WERI-Rb-1 (cell line): ENCODE measurements around the gene GRIK3.

Source experiments
- DNase-seq: peaks from one replicate; pipeline ENCODE4 v3.0.0-alpha.2; 2020
- H3K27ac ChIP-seq: fragments of 250-450 bp; sonication (Bioruptor Pico); 2 replicates; pipeline ENCODE4 v1.5.1; 2020; ENCODE audit warnings: mild to moderate bottlenecking, moderate library complexity
- H3K27me3 ChIP-seq: fragments of 250-450 bp; sonication (Bioruptor Pico); 2 replicates; pipeline ENCODE4 v1.5.1; 2021; ENCODE audit warnings: mild to moderate bottlenecking, low read depth, moderate library complexity; ENCODE audit not compliant: insufficient read depth, severe bottlenecking
- H3K36me3 ChIP-seq: fragments of 250-450 bp; sonication (Bioruptor Pico); 2 replicates; pipeline ENCODE4 v1.5.1; 2020; ENCODE audit warnings: mild to moderate bottlenecking, moderate library complexity
- H3K4me3 ChIP-seq: 2 replicates; pipeline ENCODE4 v1.5.1; 2011; ENCODE audit warnings: low read depth, mild to moderate bottlenecking, control low read depth, low read length
- H3K9me3 ChIP-seq: fragments of 250-450 bp; sonication (Bioruptor Pico); 2 replicates; pipeline ENCODE4 v1.5.1; 2021; ENCODE audit warnings: mild to moderate bottlenecking, moderate library complexity; ENCODE audit not compliant: severe bottlenecking
- TF ChIP-seq, protein P1 (sequence below): IDR thresholded peaks from 2 replicates; pipeline ENCODE4 v1.5.1; 2011; ENCODE audit warnings: low read depth, mild to moderate bottlenecking, control low read depth, inconsistent platforms, low read length

The GRIK3 gene

DNA sequence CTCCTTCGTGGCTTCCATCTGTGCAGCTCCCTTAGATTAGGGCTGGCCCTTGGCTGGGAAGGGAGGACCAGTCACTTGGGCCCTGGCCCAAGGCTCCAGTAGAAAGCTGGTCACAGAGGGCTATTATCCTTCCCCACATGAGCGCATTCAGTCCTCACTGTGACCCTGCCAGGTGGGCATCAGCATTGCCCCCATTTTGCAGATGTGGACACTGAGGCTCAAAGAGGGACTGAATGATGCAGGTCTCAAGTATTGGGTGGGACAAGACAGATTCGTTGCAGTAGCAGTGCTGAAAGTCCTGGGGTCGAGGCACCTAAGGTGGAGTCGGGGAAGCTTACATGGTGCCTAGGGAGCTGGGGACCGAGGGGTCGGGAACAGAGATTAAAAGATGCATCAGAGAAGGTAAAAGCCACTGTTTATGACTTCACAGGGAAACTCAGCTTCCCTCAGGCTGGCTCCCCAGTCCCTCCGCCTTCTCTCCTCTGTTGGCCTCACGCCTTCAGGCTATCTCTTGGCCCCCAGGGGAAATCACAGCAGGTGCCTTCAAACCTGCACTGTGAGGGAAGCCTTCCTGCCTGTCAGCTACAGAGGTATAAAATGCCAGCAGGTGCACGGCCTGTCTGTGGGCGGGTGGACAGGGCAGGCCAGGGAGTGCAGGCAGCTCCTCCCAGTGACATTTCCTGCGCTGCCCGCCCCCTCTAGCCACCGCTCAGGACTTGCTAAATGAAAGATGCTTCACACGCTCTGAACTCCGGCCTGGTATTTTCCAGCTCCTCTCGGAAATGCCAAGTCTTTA, 178.4 kb downstream of the GRIK3 start:
- TF ChIP-seq, protein P1, sequence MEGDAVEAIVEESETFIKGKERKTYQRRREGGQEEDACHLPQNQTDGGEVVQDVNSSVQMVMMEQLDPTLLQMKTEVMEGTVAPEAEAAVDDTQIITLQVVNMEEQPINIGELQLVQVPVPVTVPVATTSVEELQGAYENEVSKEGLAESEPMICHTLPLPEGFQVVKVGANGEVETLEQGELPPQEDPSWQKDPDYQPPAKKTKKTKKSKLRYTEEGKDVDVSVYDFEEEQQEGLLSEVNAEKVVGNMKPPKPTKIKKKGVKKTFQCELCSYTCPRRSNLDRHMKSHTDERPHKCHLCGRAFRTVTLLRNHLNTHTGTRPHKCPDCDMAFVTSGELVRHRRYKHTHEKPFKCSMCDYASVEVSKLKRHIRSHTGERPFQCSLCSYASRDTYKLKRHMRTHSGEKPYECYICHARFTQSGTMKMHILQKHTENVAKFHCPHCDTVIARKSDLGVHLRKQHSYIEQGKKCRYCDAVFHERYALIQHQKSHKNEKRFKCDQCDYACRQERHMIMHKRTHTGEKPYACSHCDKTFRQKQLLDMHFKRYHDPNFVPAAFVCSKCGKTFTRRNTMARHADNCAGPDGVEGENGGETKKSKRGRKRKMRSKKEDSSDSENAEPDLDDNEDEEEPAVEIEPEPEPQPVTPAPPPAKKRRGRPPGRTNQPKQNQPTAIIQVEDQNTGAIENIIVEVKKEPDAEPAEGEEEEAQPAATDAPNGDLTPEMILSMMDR, result no peak
- peaks cover 62% of the 10 kb centered on the region for H3K36me3 ChIP-seq
- no peaks in the 10 kb centered on the region for H3K9me3 ChIP-seq
- H3K27me3 ChIP-seq, result no peaks in the 10 kb centered on the region
- DNase-seq, result no peak
- no peak overlapping the region; the same call in 1 of the 2 replicates for H3K27ac ChIP-seq
- H3K4me3 ChIP-seq, result no peak overlapping the region

DNA sequence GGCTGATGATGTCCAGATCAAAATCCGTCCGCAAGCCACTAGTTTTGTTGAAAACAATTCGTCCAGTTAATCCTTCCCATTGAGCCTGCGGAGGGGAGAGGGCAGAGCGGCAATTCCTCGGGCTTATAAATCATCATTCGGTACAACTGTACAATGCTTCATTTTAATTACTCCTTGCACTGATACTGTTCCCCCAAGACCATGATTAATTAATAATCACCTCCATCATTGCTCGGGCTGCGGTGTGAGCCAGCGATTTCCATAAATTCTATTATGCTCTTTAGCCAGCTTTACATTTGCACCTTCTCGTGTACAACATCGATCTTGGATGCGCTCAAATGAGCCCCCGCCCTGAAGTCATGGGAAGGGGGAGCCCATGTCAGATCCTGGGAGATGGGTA, 180.7 kb downstream of the GRIK3 start:
- peak overlapping the region; percentile 10 for H3K27ac ChIP-seq
- peaks cover 68% of the 10 kb centered on the region for H3K36me3 ChIP-seq
- H3K4me3 ChIP-seq, result no peak overlapping the region
- no peaks in the 10 kb centered on the region for H3K27me3 ChIP-seq
- TF ChIP-seq, protein P1, result no peak
- no peak for DNase-seq
- no peaks in the 10 kb centered on the region for H3K9me3 ChIP-seq

DNA sequence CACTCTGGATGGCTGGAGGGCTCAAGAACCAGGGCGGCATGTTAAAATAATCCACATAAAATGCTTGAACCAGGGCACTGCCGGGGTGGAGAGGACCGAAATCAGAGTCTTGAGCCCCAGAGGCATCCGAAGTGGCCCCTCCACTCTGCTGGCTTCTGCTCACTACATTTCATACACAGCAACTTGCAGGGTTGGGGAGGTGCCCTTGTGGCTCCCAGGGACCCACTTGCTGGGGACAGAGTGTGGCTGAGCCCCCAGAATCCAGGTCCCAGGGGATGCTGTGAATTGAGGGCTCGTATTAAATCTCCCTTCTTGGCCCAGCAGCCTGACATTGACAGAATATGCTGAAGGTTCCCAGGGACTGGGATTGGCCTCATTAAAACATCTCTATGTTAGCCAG, 181.7 kb downstream of the GRIK3 start:
- DNase-seq, result no peak
- TF ChIP-seq, protein P1, result no peak
- peaks cover 58% of the 10 kb centered on the region for H3K36me3 ChIP-seq
- no peaks in the 10 kb centered on the region for H3K9me3 ChIP-seq
- H3K27me3 ChIP-seq, result no peaks in the 10 kb centered on the region
- no peak overlapping the region for H3K4me3 ChIP-seq
- H3K27ac ChIP-seq, result peak overlapping the region; percentile 81

DNA sequence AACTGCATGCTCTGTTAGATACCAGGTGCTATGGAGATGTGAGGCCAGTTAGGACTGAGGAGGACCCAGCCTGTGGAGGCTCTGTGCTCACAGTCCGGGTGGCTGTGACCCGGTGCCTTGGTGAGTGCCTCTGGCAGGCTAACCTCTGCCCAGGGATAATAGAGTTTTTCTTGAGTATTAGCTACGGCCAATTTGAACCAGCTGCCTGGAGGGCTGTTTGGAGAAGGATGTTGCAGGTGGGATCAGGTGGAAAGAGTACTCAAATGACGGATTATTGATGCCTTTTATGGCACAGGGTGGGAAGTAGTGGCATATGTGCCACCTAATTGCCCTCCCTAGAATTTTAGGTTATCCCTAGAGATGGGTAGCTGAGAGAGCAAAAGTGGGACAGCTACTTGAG, 182.7 kb downstream of the GRIK3 start:
- TF ChIP-seq, protein P1, result no peak
- H3K9me3 ChIP-seq, result no peaks in the 10 kb centered on the region
- peaks cover 52% of the 10 kb centered on the region for H3K36me3 ChIP-seq
- H3K27ac ChIP-seq, result peak overlapping the region; percentile 81
- H3K4me3 ChIP-seq, result no peak overlapping the region
- H3K27me3 ChIP-seq, result no peaks in the 10 kb centered on the region
- DNase-seq, result no peak

DNA sequence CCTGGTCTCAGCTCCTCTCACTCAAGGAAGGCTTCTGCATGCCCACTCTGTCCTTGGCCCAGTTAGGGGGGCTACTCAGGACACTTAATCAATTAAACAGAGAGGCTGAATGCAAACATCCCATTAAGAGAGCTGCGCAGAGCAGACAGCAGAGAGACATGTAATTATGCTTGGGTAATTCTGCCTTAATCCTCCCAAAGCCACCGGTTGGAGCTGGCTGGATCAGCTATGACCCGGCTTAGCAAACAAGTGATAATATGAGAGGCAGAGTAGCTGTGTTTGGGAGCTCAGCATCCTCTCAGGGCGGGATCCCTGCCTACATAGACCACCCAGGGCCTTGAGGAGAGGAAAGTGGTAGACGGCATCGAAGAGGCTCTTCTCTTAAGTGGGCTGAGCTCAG, 183.2 kb downstream of the GRIK3 start:
- Histone ChIP-seq H3K27me3 (no peaks in the 10 kb centered on the region), H3K36me3 (peaks cover 47% of the 10 kb centered on the region), H3K27ac (peak overlapping the region; percentile 81), H3K4me3 (no peak overlapping the region), H3K9me3 (no peaks in the 10 kb centered on the region)
- peak; percentile 91 for DNase-seq
- TF ChIP-seq, protein P1, result no peak

DNA sequence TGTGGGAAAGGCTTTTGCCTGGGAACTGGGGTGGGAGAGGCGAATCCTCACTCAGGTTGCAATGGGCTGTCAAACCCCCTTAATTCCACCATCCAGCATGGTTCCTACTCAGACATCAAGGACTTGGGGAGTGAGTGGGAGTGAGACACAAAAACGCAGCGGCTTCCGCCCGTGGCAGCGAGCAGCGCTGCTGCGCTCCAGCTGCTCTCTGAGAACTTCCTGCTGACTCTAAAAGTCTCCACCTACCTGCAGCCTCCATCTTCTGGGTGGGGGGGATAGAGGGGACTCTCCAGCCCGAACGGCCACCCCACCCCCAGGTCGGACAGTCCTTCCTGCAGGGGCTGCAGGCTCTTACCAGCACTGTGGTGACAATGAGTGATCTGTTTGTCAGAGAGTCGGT, 184.4 kb downstream of the GRIK3 start:
- no peaks in the 10 kb centered on the region for H3K27me3 ChIP-seq
- H3K36me3 ChIP-seq, result peaks cover 44% of the 10 kb centered on the region
- no peaks in the 10 kb centered on the region for H3K9me3 ChIP-seq
- no peak for DNase-seq
- no peak overlapping the region for H3K4me3 ChIP-seq
- TF ChIP-seq, protein P1, result no peak
- peak overlapping the region; percentile 81 for H3K27ac ChIP-seq
